Measurements from ENCODE around the gene CPN2. TPM values are rescaled to one million over a fixed set of nuclear protein-coding genes. Genes with fewer than 3 reads are reported as not detected.

CPN2 gene
- total RNA-seq, 1 donor from 2014 or later = 2.4 TPM

- no peak for DNase-seq
- Histone ChIP-seq H3K4me3 (no peak overlapping the region), H3K9me3 (replicated peaks) (no peaks in the 10 kb centered on the region), H3K27ac (replicated peaks) (no peak overlapping the region), H3K27me3 (ENCODE audit: low read depth) (peaks cover 38% of the 10 kb centered on the region), H3K4me1 (no peaks in the 10 kb centered on the region), H3K36me3 (no peaks in the 10 kb centered on the region)
- intact Hi-C loops (cut with micrococcal nuclease) = no loop called here
- no peak for TF ChIP-seq CTCF (IDR thresholded peaks at IDR 0.05; ENCODE audit: borderline replicate concordance)
Observed at GRCh38 chr3:194357681-194358080, 6.6 kb upstream of the CPN2 start.

DNA sequence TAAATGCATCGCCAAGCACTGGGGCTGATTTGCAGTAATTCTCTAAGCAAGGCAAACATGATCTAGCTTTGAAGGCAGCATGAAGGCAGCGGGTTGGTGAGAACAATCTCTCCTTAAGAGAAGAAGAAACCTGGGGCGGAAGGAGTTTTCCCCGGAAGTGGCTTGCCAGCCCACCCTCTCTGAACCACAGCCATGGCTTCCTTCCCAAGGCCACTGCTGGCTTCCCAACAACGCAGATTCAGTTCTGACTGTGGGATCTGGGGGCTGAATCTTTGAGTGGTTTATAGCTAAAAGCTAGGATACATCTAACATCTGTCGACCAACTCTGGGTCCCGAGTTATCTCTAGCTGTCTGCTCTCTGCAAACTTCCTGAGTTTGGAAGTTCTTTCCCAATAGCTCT lies 4.3 kb upstream of the CPN2 start:
- no peak for DNase-seq
- Histone ChIP-seq H3K9me3 (replicated peaks) (no peaks in the 10 kb centered on the region), H3K36me3 (no peaks in the 10 kb centered on the region), H3K4me3 (no peak overlapping the region), H3K27ac (replicated peaks) (no peak overlapping the region), H3K27me3 (ENCODE audit: low read depth) (peaks cover 31% of the 10 kb centered on the region), H3K4me1 (no peaks in the 10 kb centered on the region)
- no peak for TF ChIP-seq CTCF (IDR thresholded peaks at IDR 0.05; ENCODE audit: borderline replicate concordance)
- intact Hi-C loops (cut with micrococcal nuclease) = no loop called here

- Histone ChIP-seq H3K27ac (replicated peaks) (no peak overlapping the region), H3K4me1 (no peaks in the 10 kb centered on the region), H3K9me3 (replicated peaks) (no peaks in the 10 kb centered on the region), H3K4me3 (no peak overlapping the region), H3K36me3 (no peaks in the 10 kb centered on the region), H3K27me3 (ENCODE audit: low read depth) (peaks cover 24% of the 10 kb centered on the region)
- intact Hi-C loops (cut with micrococcal nuclease) = no loop called here
- no peak for TF ChIP-seq CTCF (IDR thresholded peaks at IDR 0.05; ENCODE audit: borderline replicate concordance)
- no peak for DNase-seq
Observed at GRCh38 chr3:194354315-194354714, 3.2 kb upstream of the CPN2 start.

DNA sequence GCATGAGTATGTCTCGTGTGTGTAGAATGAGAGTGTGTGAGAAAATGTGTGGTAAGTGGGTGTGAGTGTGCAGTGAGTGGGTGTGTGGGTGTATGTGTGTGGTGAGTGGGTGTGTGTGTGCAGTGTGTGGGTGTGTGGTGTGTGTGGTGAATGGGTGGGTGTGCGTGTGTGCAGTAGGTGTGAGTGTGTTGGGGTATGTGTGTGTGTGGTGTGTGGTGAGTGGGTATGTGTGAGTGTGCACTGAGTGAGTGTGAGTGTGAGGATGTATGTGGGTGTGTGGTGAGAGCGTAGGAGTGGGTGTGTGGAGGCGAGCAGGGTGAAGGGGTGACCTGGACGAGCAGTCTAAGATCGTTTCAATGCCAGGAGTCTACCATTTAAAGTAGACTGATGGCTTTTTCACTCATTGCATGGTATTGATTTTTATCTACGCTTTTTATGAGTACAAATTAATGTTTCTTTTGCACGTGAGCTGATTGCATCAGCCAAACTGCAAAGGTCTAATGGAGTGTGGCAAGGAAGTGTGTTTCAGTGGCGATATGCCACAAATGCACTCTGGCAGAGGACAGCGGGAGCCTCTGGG lies 1.6 kb upstream of the CPN2 start:
- no peak for DNase-seq
- intact Hi-C loops (cut with micrococcal nuclease) = no loop called here
- TF ChIP-seq CTCF (IDR thresholded peaks at IDR 0.05; ENCODE audit: borderline replicate concordance) = no peak

DNA sequence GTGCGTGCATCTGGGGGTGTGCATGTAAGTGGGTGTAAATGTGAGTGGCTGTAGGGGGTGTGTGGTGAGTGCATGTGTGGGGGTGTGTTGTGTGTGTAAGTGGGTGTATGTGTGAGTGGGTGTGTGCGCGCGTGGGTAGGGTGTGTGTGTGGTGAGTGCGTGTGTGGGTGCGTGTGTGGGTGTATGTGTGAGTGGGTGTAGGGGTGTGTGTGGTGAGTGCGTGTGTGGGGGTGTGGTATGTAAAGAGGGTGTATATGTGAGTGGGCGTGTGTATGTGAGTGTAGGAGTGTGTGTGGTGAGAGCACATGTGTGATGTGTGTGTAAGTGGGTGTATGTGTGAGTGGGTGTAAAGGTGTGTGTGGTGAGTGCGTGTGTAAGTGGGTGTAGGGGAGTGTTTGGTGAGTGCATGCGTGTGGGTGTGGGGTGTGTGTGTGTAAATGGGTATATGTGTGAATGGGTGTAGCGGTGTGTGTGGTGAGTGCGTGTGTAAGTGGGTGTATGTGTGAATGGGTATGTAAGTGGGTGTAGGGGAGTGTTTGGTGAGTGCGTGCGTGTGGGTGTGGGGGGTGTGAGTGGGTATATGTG lies 916 bp upstream of the CPN2 start:
- H3K27me3 ChIP-seq (ENCODE audit: low read depth) = peaks cover 6% of the 10 kb centered on the region
- no peak overlapping the region for H3K27ac ChIP-seq (replicated peaks)
- H3K4me1 ChIP-seq = no peaks in the 10 kb centered on the region
- H3K4me3 ChIP-seq = no peak overlapping the region
- H3K36me3 ChIP-seq = no peaks in the 10 kb centered on the region
- TF ChIP-seq CTCF (IDR thresholded peaks at IDR 0.05; ENCODE audit: borderline replicate concordance) = no peak
- no peak for DNase-seq
- H3K9me3 ChIP-seq (replicated peaks) = no peaks in the 10 kb centered on the region
- intact Hi-C loops (cut with micrococcal nuclease) = no loop called here

More for the DNA sequence above, 1.6 kb upstream of the CPN2 start:
- Histone ChIP-seq H3K27ac (replicated peaks) (no peak overlapping the region), H3K27me3 (ENCODE audit: low read depth) (peaks cover 11% of the 10 kb centered on the region), H3K36me3 (no peaks in the 10 kb centered on the region), H3K9me3 (replicated peaks) (no peaks in the 10 kb centered on the region), H3K4me3 (no peak overlapping the region), H3K4me1 (no peaks in the 10 kb centered on the region)

Data from left ventricle myocardium inferior (tissue), 1 donor.